Occipital lobe (tissue), 2 donors: ENCODE measurements around the gene AIMP1. TPM values are rescaled to one million over a fixed set of nuclear protein-coding genes. Genes with fewer than 3 reads are reported as not detected.
"Not testable (repeated sequence)": the region's sequence is repeated elsewhere in the genome, so short reads cannot be mapped to it uniquely, and the experiment has no call there.

Source experiments
- DNase-seq: peaks from one replicate; lab custom pipeline; 2025; lab: John Stamatoyannopoulos, UW
- total RNA-seq: library from RNA; depleted of rRNA; stranded (reverse); fragments of >200 nt; gene quantifications from one replicate; pipeline ENCODE4 v1.2.3, GENCODE V29; 2014

The AIMP1 gene
- total RNA-seq, 1 donor from 2014 or later = 25.3 TPM

DNA sequence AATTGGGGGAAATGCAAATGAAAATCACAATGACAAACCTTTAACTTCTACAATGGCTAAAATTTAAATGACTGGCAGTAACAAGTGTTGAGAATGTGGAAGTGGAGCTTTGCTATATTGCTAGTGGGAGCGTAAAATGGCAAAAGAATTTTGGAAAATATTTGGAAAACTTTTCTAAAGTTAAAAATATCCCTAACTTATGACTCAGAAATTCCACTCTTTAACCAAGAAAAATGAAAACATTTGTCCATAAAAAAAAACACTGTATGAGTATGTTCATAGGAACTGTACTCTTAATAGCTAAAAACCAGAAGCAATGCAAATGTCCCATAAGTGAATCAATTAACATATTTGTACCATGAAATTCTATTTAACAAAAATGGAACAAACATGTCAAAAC is 4.0 kb upstream of the AIMP1 start:
- no peak for DNase-seq

DNA sequence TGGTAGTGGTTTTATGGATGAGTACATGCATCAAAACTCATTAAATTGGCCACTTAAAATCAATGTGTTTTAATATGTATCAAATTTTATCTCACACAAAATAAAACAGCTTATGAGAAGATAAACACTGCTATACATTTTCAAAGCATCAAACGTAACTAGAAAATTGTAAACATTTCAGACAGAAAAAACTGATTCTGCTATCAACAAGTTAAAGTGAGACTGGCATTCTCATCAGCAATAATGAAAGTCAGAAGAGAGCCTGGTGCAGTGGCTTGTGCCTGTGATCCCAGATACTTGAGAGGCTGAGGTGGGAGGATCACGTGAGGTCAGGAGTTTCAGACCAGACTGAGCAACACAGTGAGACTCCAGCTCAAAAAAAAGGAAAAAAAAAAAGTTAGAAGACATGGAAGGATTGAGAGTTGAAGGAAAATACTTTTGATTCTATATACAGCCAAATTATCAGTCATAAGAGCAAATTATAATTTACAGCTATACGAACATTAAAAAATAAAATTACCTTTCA is 3.3 kb upstream of the AIMP1 start:
- DNase-seq = no peak

DNA sequence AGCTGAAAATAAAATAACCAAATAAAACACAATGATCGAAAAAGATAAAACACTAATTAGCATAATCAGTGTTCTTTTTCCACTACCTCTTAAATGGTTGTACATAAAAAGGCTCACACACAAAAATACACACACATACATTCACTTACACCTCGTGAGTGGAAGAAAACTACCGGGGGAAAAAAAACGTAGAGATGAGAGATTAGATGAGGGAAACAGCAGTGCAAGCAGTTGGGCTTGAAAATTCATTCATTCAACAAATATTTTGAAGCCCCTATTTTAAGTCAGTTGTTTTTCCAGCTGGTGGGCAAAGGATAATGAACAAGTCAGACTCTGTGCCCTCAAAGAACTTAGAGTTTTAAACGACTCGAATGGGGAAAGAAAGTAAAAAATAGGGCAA is 1.4 kb upstream of the AIMP1 start:
- no peak for DNase-seq

DNA sequence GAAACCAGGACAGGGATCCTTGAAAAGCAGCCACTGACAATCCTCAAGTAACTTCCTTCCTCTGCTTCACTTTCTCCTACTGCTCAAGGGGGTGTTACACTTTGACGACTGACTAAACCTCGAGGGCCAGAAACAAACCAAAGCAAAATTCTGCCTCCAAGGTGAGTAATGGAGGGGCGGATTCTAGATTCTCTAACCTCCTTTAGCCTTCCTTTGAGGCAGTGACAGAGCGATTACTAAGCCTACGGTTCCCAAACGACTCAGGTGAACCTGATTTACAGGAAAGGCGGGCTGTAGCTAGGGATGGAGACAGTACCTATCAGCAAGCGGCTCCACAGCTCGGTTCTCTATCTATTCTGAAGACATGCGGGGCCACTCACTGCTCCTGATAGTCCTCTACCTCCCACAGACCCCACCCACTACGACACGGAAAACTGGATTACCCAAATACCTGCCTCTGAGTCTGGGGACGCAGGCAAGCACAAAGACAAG is 828 bp upstream of the AIMP1 start:
- DNase-seq = peak; percentile 42

DNA sequence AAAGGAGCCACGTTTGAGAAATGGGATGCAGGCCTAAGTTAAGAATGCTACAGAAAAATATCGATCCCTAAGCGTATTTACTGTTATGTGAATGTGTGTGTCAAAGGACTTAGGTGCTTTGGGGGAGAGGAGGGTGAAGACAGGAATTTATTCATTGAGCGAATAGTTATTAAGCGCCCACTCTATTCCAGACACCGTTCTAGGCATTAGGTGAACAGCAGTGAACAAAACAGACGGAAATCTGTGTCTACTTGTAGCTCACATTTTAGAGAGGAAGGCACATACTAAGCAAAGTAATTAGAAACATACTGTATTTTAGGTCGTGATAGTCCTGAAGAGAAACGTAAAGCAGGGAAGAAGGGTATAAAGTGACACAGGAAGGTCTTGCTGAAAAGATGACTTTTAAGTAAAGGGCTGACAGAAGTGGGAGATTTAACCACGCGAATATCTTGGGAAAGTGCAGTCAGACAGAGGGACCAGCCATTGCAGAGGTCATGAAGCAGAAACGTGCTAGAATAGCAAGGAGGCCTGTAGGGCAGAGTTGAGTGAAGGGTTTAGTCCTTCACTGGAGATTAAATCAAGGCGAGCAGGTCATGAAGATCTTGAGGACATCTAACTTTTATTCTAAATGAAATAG is 541 bp downstream of the AIMP1 start:
- DNase-seq = no peak

DNA sequence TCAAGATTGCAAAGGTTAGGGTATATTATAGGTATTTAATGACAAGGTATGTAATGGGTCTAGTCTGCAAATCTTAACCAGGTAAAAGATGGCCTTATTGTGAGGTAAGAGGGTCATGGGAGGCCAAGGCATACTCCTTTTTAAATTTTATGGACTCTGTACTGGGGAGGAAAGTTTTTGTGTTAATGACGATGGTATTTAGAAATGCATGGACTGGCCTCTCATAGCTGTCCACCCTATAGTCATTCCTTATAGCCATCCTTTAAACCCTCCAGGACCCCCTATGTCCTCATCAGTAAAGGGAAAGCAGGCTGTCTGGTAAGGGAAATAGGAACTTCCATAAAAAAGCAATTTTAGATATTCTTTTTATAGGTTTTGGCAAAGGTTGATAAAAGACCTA is 1.5 kb downstream of the AIMP1 start:
- DNase-seq = no peak

DNA sequence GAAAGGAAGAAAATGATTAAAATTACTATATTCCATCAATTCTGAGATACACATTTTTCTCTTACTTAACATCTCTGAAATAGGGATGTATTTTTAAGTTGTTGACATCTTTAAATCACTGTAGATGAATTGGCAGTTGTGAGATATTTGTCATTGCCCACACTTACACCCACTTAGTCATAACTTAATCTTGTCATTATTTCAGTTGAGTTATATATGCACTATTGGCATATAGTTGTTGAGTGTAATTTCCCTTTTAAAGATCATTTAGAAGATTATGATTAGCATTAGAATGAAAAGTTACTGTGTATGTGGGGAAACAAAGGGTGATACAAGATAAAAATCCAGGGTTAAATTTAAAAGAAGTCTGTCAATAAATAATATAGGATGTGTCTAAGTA is 2.2 kb downstream of the AIMP1 start:
- no peak for DNase-seq

DNA sequence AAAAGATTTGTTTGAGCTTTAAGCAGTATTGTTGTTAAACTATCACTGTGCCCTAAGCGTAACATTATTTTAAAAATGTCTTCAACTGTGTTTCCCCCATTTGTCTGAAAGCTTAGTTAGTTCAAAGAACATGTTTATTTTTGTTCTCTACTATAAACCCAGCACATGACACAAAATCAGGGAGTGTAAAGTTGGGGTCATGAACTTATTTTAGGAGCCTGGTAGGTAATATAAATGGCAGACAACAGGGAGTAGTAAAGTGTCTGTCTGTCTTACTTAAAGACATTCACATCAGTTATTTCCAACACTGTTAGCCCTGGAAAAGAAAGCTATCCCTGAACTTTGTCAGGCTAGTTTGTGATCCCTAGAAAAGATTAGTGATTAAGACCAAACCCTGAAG is 3.9 kb downstream of the AIMP1 start:
- no peak for DNase-seq

DNA sequence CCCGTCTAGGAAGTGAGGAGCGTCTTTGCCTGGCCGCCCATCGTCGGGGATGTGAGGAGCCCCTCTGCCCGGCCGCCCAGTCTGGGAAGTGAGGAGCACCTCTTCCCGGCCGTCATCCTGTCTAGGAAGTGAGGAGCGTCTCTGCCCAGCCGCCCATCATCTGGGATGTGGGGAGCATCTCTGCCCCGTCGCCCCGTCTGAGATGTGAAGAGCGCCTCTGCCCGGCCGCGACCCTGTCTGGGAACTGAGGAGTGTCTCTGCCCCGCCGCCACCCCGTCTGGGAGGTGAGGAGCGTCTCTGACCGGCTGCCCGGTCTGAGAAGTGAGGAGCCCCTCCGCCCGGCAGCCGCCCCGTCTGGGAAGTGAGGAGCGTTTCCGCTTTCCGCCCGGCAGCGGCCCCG is 4.8 kb downstream of the AIMP1 start:
- not testable (repeated sequence) for DNase-seq

DNA sequence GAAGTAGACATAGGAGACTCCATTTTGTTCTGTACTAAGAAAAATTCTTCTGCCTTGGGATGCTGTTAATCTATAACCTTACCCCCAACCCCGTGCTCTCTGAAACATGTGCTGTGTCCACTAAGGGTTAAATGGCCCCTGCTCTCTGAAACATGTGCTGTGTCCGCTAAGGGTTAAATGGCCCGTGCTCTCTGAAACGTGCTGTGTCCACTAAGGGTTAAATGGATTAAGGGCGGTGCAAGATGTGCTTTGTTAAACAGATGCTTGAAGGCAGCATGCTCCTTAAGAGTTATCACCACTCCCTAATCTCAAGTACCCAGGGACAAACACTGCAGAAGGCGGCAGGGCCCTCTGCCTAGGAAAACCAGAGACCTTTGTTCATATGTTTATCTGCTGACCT is 5.5 kb downstream of the AIMP1 start:
- not testable (repeated sequence) for DNase-seq

DNA sequence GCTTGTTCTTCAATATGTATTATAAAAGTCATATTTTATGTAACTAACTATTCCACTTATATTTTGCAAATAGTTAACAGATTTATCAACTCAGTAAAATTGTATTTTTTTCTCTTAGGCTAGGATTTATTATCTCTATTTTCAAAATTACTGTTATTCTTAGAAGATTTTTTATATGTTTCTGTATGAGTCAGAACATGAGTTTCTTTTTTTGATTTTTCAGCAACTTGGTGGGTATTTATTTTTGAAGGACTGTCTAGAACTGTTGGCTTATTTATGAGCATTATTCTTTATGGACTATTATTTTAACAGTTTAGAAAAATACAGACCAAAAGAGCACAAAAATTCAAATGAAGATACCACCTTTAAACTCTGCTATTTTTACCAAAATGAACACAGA is 6.8 kb downstream of the AIMP1 start:
- no peak for DNase-seq

DNA sequence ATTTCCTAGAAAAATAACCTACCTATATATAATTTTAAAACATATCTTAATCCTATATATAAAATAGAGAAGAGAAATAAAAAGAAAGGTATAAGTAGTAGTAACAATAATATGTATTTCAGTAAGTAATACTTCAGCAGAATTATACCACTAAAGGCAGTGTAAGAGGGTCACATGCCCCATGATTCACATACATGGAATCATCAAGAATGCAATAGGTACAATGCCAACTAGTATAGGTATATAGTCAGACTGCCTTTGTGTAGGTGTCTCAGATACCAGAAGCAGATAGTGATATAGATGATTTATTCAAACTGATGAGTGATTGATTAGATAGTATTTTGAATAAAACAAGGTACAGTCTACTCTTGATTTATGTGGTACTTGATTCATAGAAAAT is 9.4 kb downstream of the AIMP1 start:
- no peak for DNase-seq

DNA sequence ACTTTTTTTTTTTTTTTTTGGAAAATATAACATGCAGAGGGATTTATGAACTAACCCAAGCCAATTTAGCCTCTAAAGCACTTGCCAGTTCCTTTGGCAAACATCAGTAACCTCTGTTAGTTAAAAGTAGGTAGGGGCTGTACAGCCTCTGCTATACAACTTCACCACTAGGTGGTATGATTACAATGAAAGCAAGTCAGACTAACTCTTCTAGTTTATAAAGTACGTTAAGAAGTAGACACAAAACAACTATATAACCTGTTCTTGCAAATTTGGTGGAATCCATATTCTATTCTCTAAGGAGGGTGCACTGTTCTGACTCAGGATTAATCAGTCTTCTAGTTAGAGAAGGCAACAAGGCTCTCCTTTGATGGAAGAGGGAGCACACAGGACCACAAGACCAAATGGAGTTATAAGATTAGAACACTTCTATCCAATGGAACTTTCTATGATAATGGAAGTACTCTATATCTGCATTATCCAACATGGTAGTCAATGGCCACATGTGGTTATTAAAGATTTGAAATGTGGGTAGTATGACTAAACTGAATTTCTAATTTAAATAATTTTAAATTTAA is 12.8 kb downstream of the AIMP1 start:
- no peak for DNase-seq

DNA sequence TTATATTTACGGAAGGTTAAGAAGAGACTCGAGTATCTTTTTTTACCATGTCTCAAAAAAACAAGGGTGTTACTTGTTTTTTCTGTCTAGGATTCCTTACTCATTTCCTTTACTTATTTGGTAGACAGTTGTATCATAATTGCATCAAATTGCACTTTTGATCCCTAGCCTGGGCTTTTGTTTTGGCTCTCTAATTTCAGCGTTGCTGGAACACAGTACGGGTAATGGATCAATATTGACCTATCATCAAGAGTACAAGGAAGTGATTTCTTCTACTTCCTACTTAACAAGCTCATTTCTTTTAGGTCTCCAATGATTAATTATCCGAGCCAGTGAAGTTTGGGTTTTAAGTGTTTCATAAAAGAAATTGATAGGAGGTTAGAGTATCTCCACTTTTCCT is 16.8 kb downstream of the AIMP1 start:
- no peak for DNase-seq

DNA sequence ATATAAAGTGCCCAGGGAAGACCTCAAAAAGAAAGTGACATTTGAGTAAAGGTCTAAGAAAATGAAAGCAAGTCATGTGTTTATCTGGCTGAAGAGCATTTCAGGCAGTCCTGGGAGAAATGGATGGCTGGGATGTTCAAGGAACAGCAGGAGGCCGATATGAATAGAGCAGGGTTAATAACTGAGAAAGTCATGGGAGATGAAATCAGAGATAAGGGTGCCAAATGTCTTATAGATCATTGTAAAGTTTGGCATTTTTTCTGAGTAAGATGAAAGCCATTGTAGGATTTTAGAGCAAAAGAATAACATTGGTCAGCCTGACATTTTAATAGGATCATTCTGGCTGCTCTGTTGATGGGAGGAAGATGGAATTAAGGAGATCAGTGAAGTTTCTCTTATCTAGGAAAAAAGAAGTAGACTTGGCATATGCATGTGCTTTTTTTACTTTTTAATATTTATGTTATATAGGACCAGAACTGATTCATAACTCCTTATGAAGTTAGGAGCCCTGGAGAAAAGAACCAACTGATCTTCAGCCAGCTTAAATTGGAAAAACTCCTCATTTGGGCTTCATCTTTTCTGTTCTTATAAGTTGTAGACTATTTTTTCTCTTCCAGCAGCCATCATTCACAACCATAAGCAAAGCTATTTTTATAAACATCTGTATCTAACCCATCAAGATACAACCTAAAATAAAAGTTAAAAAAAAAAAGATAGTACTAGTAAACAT is 18.6 kb downstream of the AIMP1 start:
- DNase-seq = no peak

DNA sequence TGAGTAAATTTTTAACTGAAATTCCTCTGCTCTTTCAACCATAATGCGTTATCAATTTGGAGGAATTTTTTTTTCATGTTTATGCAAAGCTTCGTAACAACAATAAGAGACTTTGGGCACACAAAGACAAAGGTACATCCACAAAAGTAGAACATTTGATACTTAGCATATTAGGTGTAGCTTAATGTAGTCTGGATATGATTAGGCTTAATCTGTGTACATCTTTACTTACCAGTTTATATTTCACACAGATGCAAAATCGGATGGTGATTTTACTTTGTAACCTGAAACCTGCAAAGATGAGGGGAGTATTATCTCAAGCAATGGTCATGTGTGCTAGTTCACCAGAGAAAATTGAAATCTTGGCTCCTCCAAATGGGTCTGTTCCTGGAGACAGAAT is 20.3 kb downstream of the AIMP1 start:
- no peak for DNase-seq

DNA sequence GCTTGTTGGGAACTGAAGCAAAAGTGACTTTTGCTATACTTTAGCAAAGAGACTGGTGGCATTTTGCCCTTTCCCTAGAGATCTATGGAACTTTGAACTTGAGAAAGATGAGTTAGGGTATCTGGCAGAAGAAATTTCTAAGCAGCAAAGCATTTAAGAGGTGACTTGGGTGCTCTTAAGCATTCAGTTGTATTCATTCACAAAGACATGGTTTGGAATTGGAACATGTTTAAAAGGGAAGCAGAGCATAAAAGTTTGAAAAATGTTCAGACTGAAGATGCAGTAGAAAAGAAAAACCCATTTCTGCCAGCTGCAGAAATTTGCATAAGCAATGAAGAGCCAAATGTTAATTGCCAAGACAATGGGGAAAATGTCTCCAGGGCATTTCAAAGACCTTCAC is 21.6 kb downstream of the AIMP1 start:
- DNase-seq = no peak

DNA sequence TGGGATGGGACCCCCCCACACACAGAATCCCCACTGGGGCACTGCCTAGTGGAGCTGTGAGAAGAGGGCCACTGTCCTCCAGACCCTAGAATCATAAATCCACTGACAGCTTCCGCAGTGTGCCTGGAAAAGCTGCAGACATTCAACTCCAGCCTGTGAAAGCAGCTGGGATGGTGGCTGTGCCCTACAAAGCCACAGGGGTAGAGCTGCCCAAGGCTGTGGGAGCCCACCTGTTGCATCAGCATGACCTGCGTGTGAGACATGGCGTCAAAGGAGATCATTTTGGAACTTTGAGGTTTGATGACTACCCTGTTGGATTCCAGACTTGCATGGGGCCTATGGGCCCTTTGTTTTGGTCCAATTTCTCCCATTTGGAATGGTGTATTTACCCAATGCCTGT is 22.3 kb downstream of the AIMP1 start:
- DNase-seq = no peak

DNA sequence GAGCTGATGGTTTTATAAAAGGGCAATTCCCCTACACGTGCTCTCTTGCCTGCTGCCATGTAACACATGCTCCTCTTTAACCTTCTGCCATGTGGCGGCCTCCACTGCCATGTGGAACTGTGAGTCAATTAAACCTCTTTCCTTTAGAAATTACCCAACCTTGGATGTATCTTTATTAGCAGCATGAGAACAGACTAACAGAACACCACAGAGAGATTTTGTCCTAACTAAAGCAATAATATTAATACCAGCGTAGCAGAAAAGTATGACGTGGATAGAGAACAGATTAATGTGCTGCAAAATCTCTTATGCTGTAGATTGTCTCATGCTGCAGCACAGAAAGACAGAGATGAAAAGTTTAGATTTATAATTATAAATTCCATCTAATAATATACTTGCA is 23.1 kb downstream of the AIMP1 start:
- DNase-seq = no peak

DNA sequence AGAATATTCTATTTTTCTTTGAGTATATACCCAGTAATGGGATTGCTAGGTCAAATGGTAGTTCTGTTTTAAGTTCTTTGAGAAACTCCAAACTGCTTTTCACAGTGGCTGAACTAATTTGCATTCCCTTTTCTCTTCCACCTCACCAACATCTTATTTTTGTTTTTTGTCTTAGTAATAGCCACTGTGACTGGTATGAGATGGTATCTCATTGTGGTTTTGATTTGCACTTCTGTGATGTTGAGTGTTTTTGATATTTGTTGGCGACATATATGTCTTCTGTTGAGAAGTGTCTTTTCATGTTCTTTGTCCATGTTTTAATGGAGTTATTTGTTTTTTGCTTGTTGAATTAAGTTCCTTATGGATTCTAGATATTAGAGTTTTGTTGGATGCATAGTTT is 24.4 kb downstream of the AIMP1 start:
- DNase-seq = no peak

DNA sequence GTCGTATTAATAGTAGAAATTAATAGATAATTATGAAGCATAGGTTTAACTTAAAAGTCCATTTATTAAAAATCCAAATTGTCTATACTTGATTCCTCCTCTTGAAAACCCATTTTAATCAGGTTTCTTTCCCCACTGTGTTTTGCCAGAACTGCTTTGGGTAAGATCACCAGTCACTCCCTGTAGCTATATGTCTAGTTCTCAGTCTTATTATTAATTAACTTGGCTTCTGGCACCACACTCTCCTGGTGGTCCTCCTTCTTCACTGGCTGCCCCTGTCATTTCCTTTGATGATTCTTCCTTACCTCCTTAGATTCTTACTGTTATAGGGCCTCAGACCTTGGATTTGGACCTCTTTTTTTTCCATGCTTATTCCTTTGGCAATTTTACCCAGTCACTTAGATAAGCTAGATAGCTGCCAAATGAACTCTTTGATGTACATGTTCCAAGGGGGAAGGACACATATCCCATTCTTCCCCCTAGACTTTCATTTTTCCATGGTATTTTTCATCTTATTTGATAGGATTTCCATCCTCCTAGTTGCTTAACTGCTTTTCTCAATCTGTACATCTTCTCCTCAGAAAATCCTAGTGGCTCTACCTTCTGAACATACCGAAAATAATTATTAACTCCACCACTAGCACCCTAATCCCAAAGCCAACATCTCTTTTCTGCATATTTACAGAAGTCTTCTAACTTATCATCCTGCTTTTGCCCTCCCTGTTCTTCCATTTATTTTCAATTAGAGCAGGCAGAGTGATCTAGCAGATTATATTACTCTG is 27.7 kb downstream of the AIMP1 start:
- DNase-seq = no peak

DNA sequence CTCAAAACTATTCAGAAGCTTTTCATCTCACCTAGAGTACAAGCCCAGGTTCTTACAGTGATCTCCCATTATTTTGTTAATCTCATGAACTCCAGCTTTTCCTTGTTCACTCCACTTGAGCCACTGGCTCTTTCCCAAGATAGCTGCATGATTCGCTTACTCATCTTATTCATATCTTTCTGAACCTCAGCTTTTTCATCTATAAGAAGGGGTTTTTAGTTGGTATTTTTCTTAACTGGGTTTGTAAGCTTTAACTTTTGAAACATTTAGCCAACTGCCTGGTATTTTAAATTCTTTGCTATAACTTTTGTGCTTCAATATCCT is 28.3 kb downstream of the AIMP1 start:
- no peak for DNase-seq
